Stomach smooth muscle (tissue), 2 donors: ENCODE data around the gene RASL11A.
"Not testable (repeated sequence)": the region's sequence is repeated elsewhere in the genome, so short reads cannot be mapped to it uniquely, and the experiment has no call there.

Experiments
- H3K27ac ChIP-seq: one replicate; pipeline ENCODE4 v1.7.0; 2013; ENCODE audit warnings: mild to moderate bottlenecking, low read length, inconsistent platforms
- H3K27me3 ChIP-seq, 2 donors: one replicate each; pipeline ENCODE4 v1.7.0; 2013; ENCODE audit warnings: low read length in 2 of 2; ENCODE audit not compliant: insufficient read depth in 2 of 2, control insufficient read depth in 1 of 2
- H3K36me3 ChIP-seq, 2 donors: one replicate each; pipeline ENCODE4 v1.7.0; 2013; ENCODE audit warnings: low read length in 2 of 2; ENCODE audit not compliant: control insufficient read depth in 2 of 2, insufficient read depth in 2 of 2
- H3K4me1 ChIP-seq: one replicate; pipeline ENCODE4 v1.7.0; 2013; ENCODE audit warnings: low read length; ENCODE audit not compliant: control insufficient read depth, insufficient read depth
- H3K4me3 ChIP-seq, 2 donors: one replicate each; pipeline ENCODE4 v1.7.0; 2013; ENCODE audit warnings: low read length in 2 of 2
- H3K9ac ChIP-seq, 2 donors: one replicate each; pipeline ENCODE4 v1.7.0; 2013; ENCODE audit warnings: low read length in 2 of 2, mild to moderate bottlenecking in 1 of 2
- H3K9me3 ChIP-seq, 2 donors: one replicate each; pipeline ENCODE4 v1.7.0; 2013; ENCODE audit warnings: low read length in 2 of 2; ENCODE audit not compliant: control insufficient read depth in 2 of 2
- donor health status: healthy.
- donor health status: Pancreatic carcinoma.

Gene RASL11A, protein sequence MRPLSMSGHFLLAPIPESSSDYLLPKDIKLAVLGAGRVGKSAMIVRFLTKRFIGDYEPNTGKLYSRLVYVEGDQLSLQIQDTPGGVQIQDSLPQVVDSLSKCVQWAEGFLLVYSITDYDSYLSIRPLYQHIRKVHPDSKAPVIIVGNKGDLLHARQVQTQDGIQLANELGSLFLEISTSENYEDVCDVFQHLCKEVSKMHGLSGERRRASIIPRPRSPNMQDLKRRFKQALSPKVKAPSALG

DNA sequence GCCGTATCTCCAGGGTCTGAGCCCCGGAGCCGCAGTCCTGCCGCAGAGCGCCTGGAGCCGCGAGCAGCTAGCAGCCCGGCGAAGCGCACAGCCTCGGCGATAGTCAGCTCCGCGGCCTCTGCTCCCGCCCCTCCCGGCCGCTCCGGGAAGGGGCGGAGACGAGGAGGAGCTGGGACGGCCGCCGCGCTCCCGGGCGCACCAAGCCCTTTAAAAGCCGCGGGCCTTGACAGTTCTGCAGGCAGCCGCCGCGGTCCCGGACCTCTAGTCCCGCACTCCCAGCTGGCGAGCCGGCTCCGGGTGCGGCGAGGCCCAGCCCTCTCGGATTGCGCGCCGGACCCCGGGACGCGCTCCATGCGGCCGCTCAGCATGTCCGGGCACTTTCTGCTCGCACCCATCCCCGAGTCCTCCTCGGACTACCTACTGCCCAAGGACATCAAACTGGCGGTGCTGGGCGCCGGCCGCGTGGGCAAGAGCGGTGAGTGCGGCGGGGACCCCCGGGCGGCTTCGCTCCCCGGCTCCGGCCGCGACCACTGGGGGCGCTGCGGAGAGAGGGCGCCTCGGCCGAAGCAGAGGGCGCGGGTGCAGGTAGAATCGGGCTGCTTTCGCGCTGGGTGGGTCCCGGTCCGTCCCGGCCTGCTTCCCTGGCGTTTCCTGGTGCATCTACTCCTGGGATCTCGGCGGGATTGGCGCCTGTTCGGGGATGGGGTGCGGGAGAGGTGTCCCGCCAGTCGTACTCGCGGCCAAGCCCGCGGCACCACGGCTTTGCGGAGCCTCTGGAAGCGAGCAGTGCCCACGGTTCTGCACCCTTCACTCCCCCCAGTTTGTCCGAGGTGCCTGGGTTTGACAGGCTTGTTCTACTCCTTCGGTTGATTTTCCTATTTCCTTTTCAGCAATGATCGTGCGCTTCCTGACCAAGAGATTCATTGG lies at the start of gene RASL11A:
RASL11A (plus strand) TSS at position 237 of the 927 bp plus-strand sequence; CDS start at position 352, 115 bp downstream.
- Histone ChIP-seq H3K4me1 (peaks cover 40% of the 10 kb centered on the region), H3K4me3 (peak within 1 kb of the TSS; percentile 89 to 93), H3K9ac (peak within 1 kb of the TSS; percentile 80 to 84), H3K9me3 (no peaks in the 10 kb centered on the region), H3K27ac (peak within 1 kb of the TSS; percentile 75), H3K27me3 (no peaks in the 10 kb centered on the region), H3K36me3 (peaks cover 0 to 3% of the 10 kb centered on the region in 2 donors)

DNA sequence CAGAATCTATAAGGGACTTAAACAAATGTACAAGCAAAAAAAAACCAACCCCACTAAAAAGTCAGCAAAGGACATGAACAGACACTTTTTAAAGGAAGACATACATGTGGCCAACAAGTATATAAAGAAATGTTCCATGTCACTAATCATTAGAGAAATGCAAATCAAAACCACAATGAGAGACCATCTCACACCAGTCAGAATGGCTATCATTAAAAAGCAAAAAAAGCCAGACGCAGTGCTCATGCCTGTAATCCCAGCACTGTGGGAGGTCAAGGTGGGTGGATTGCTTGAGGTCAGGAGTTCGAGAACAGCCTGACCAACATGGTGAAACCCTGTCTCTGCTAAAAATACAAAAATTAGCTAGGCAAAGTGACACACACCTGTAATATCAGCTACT lies 48.5 kb upstream of the RASL11A start:
- H3K27me3 ChIP-seq, H3K4me1 ChIP-seq: not testable (repeated sequence)

DNA sequence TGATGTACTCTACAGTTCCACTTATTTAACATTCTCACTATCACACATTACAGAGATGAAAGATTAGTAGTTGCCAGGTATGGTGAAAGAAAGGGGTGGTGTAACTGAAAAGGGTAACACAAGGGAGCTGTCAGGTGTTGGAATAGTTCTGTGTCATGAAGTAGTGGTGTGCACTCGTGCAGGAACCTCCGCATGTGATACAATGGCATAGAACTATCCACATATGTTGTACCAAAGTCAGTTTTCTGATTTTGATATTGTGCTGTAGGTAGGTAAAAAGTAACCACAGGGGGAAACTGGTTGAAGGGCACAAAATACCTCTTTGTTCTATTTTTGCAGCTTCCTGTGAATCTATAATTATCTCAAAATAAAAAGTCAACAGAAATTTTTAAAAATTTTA lies 43.6 kb upstream of the RASL11A start:
- no peak overlapping the region for H3K9ac ChIP-seq
- H3K4me1 ChIP-seq = peaks cover 2% of the 10 kb centered on the region
- H3K4me3 ChIP-seq = no peak overlapping the region
- H3K9me3 ChIP-seq = no peaks in the 10 kb centered on the region
- no peaks in the 10 kb centered on the region for H3K27me3 ChIP-seq
- no peaks in the 10 kb centered on the region for H3K36me3 ChIP-seq
- H3K27ac ChIP-seq = no peak overlapping the region

More for the DNA sequence above, 48.5 kb upstream of the RASL11A start:
- not testable (repeated sequence) for H3K36me3 ChIP-seq, H3K4me3 ChIP-seq, H3K9me3 ChIP-seq, H3K9ac ChIP-seq, H3K27ac ChIP-seq

DNA sequence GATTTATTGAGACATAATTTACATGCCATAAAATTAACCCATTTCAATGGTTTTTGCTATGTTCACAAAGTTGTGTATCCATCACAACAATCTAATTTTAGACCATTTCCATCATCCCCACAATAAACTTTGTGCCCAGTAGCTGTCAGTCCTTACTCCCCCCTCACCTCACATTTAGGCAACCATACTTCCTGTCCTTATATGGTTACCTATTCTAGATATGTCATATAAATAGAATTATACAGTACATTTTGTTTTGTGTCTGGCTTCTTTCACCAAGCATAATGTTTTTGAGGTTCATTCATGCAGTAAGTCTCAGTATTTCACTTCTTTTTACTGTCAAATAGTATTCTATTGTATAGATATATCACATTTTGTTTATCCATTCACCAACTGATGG lies 42.5 kb upstream of the RASL11A start:
- Histone ChIP-seq H3K4me3 (no peak overlapping the region), H3K27ac (no peak overlapping the region), H3K27me3 (no peaks in the 10 kb centered on the region), H3K4me1 (peaks cover 2% of the 10 kb centered on the region), H3K36me3 (no peaks in the 10 kb centered on the region), H3K9me3 (no peaks in the 10 kb centered on the region), H3K9ac (no peak overlapping the region)

DNA sequence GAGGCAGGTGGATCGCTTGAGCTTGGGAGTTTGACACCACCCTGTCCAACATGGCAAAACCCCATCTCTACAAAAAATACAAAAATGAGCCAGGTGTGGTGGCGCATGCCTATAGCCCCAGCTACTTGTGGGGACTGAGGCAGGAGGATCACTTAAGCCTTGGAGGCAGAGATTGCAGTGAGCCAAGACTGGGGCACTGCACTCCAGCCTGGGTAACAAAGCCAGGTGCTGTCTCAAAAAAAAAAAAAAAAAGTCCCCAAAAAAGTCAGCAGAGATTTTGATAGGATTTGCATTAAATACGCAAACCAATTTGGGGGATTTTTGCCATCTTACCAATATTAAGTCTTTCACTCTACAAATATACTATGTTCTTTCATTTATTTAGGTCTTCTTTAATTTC lies 41.0 kb upstream of the RASL11A start:
- Histone ChIP-seq H3K4me3 (no peak overlapping the region), H3K27ac (no peak overlapping the region), H3K9me3 (no peaks in the 10 kb centered on the region), H3K4me1 (peaks cover 2% of the 10 kb centered on the region), H3K9ac (no peak overlapping the region), H3K36me3 (no peaks in the 10 kb centered on the region), H3K27me3 (no peaks in the 10 kb centered on the region)

DNA sequence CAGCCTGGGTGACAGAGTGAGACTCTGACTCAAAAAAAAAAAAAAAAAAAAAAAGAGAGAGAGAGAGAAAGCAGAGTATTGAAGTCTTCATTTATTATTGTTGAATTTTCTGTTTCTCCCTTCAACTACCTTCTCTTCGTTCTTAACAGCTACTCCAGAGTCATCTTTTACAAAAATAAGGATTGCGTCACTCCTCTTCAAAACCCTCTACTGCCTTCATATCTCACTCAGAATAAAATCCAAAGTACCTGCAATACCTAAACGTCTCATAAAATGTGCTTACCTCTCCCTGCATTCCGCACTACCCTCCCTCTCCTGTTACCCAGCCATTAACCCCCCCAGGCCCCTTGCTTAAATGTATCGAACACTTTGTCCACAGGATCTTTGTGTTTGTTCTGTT lies 36.7 kb upstream of the RASL11A start:
- no peaks in the 10 kb centered on the region for H3K4me1 ChIP-seq
- H3K27ac ChIP-seq = no peak overlapping the region
- H3K9ac ChIP-seq = no peak overlapping the region
- H3K4me3 ChIP-seq = no peak overlapping the region
- no peaks in the 10 kb centered on the region for H3K36me3 ChIP-seq
- H3K9me3 ChIP-seq = no peaks in the 10 kb centered on the region
- no peaks in the 10 kb centered on the region for H3K27me3 ChIP-seq

DNA sequence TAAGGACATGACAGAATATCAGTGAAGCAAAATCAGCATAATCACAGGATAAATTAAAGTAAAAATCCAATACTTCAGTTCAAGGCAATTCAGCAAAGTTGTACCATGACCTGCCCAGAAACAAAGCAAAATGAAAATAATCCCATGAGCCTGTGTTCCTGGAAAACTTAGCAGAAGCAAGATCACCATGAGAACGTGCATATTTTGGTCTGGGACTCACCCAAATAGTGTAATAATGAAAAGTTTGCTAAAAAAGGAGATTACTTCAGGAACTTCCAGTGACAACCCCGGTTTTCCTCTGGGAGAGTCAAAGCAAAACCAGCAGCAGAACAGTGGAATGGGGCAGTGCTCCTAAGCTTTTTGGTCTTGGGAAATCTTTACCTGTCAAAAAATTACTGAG lies 34.2 kb upstream of the RASL11A start:
- H3K4me3 ChIP-seq = no peak overlapping the region
- no peak overlapping the region for H3K27ac ChIP-seq
- no peak overlapping the region for H3K9ac ChIP-seq
- no peaks in the 10 kb centered on the region for H3K27me3 ChIP-seq
- no peaks in the 10 kb centered on the region for H3K36me3 ChIP-seq
- no peaks in the 10 kb centered on the region for H3K9me3 ChIP-seq
- H3K4me1 ChIP-seq = no peaks in the 10 kb centered on the region

DNA sequence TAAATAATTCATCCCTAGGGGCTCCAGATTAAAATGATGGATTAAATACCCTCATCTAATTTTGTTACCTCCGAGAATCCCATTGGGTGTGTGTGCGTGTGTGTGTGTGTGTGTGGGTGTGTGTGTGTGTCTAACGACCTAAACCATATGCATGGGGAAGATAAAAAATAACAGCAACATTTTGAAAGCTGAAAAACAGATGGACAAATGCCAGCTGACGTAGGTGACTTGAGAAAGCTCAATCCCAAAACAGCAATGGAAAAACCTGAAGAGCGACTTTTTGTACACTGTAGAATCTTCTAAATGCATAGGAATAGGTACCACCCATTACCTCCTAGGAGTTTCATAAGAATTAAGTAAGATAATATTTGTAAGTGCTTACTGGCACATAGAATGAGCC lies 27.9 kb upstream of the RASL11A start:
- Histone ChIP-seq H3K4me1 (no peaks in the 10 kb centered on the region), H3K27ac (no peak overlapping the region), H3K9me3 (no peaks in the 10 kb centered on the region), H3K4me3 (no peak overlapping the region), H3K27me3 (no peaks in the 10 kb centered on the region), H3K9ac (no peak overlapping the region), H3K36me3 (no peaks in the 10 kb centered on the region)

DNA sequence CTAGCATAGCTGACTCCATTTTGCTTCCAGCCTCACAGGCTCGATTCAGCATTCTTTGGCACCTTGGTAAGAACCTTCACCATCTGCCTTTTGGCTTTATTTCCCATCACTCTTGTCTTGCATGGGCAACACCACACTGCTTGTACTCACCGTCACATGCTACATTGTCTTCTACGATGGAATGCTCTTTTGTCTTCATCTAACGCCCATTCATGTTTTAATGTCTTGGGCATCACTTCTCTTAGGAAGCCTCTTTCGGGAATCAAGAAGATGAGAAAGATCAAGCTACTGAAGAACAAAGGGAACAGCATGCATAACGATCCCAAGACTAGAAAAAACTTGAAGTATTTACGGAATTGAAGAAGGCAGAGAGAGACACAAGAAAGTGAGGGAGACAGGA lies 25.0 kb upstream of the RASL11A start:
- no peaks in the 10 kb centered on the region for H3K4me1 ChIP-seq
- no peaks in the 10 kb centered on the region for H3K27me3 ChIP-seq
- H3K4me3 ChIP-seq = no peak overlapping the region
- no peak overlapping the region for H3K27ac ChIP-seq
- H3K9me3 ChIP-seq = no peaks in the 10 kb centered on the region
- H3K36me3 ChIP-seq = no peaks in the 10 kb centered on the region
- H3K9ac ChIP-seq = no peak overlapping the region

DNA sequence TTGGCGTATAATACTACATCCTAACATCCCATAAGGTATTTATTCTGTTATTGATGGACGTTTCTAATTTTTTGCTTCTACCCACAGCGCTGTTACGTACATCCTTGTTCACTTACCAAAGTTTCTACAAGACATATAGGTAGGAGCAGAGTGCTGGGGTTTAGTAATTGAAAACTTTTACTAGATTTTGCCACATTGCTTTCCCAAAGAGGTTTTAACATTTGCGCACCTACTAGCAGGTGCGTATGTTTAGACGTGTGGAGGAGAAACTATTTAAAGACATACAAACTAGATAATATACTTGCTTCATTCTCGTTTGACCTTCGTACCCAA lies 19.8 kb upstream of the RASL11A start:
- Histone ChIP-seq H3K9me3 (no peaks in the 10 kb centered on the region), H3K4me1 (peaks cover 15% of the 10 kb centered on the region), H3K36me3 (peaks cover 7 to 11% of the 10 kb centered on the region in 2 donors), H3K9ac (peak overlapping the region; percentile 100), H3K27ac (peak overlapping the region; percentile 99), H3K4me3 (peak overlapping the region; percentile 92 to 99), H3K27me3 (no peaks in the 10 kb centered on the region)
